Measurements from ENCODE around the gene MRRF.

Gene MRRF

DNA sequence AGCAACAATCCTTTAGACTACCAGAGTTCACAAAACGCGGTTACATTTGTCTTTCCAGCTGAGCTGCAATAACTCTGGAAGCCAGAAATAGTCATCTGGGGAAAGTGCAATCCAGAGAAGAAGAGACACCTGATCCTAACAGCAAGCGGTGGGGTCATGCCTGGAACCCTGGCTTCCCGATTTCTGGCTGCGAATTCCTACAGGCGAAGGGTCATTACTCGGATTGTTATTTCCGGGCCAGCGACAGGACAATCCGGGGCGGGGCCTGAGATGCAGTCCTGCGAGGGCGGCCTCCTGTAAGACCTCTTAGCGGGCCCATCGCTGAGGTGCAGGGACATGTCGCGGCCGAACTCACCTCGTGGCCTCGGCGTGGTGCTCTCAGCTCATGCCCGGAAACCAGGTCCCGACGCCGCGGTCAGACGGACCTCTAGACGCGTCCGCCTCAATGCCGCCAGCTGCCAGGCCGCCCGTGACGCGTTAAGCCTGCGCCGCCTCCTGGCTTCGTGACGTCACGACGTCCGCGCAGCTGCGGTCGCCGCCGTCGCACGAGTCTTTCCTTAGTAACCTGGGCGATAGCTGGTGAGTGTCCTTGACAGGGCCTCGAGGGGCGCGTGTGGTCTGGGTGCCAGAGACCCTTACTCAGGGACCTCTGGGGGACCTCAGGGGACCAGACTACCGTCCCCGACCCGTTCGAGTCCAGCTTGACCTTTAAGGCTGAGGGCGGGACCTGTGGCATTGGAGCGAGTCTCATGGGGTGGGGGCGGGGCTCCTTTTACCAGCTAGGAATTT, at the start of gene MRRF, which contains the start of gene RBM18:
TSS of gene MRRF (plus strand) at position 523 of the 789 bp plus-strand sequence. CDS start 6,010 bp downstream, outside the sequence.
TSS of gene RBM18 (minus strand) at position 481 of the 789 bp plus-strand sequence. CDS start 3,348 bp downstream, outside the sequence.
- DNase-seq (ENCODE audit: low spot score) = peak; percentile 95

DNA sequence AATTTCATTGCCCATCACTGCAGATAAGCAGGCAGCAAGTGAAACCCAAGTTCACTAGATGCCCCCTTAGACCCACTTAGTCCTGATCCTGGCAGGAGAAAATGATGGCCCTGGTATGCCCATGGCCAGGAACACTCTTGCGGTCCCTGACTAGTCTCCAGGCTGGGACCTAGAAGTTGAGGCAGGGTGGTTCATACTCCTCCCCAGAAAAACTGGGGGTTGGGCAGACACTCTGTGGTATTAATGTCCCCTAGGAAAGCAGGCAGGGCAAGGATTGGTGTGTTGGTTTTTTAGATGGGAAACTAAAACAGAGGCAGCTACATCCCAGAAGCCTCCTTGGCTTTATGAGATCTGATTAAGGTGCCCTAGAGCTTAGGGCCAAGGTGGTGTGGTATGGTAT, 49.0 kb upstream of the MRRF start:
- DNase-seq (ENCODE audit: low spot score) = no peak

- DNase-seq (ENCODE audit: low spot score) = no peak
Observed at GRCh38 chr9:122216138-122216797, 48.4 kb upstream of the MRRF start.

DNA sequence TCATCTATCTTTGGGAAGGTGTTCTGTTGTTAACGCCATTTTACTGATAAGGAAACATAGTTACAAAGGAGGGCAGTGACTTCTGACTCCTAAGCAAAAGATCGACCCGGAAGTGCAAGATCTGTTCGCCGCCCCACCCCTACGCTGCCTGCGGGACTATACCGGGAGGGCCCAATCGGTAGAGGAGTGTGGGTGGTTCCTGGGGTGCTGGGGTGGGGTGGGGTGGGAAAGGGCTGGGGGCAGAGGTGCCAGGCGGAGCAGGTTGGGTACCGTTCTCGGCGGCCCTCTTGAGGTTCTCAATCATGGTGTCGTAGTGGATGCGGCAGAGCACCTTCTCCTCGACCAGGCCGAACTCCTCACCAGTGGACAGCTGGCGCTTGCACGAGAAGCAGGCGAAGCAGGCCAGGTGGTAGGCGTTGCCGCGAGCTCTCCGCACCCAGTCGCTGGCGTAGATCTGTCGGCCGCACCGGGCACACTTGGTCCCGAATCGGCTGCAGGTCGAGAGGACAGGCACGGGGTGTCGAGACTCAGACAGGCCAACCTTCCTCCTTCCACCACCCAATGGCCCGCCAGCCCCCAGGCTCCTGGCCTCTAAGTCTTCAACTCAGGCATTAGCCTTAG, 47.8 kb upstream of the MRRF start:
- no peak for DNase-seq (ENCODE audit: low spot score)

DNA sequence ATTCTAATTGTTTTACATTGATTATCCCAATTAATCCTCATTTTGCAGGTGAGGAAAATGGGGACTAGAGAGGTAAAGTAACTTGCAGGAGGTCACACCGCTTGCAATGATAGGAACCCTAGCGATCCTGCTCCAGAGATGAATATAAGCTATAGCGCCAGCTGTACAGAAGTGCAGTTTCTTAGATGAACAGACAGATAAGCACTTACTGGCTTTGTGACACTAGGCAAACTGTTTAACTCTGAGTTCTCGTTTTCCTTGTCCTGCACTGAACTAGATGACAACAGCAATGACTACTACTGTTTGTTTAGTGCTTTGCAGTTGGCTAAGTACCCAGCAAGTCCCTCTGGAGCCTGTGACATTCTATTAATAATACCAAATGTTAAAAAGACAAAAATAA, 47.0 kb upstream of the MRRF start:
- DNase-seq (ENCODE audit: low spot score) = no peak

GRCh38 chr9:122218071-122218934, 46.4 kb upstream of the MRRF start:
- DNase-seq (ENCODE audit: low spot score) = no peak

GRCh38 chr9:122218935-122219855, 45.5 kb upstream of the MRRF start:
- no peak for DNase-seq (ENCODE audit: low spot score)

- no peak for DNase-seq (ENCODE audit: low spot score)
Observed at GRCh38 chr9:122219856-122220672, 44.6 kb upstream of the MRRF start.

DNA sequence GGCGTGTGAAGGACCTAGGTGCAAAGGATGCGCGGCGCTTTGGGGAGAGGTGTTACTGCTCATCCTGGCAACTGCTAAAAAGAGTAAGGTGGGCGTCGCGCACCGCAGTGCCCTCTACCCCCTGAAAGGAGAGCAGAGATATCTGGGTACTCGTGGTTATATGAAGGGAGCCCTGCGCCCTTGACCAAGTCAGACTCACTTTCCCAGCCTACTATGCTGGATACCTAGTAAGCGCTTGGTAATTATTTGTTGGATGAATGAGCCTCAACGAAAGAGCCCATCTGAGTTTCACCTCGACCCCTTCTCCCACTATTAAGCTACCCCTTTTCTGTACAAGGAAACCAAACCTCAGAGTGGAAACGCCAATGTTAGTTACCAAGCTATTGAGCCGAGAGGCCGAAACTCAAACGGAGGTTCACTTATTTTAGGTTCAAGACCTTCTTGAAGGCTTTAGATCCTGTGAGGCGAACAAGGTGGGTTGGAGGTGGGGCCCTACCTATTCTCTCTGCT, 44.0 kb upstream of the MRRF start:
- DNase-seq (ENCODE audit: low spot score) = no peak

- DNase-seq (ENCODE audit: low spot score) = no peak
Observed at GRCh38 chr9:122221183-122221811, 43.4 kb upstream of the MRRF start.

DNA sequence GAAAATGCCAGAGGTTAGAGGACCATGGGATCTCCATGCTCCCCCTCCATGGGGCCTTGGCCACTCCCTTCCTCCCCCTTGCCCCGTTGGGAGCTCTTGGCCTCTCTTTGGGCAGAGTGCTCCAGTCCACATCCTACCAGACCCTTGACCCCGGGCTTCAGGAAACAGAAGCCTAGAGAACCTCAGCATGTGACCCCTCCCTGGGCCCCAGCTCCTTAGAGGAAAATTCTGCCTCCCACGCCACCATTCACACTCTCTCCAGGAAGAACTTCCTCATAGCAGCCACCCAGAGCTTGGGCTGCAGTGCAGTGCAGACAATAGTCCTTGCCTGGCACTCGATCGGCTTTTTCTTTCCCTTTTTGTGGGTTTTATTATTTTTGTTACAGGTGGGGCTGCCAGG, 41.9 kb upstream of the MRRF start:
- DNase-seq (ENCODE audit: low spot score) = no peak

- no peak for DNase-seq (ENCODE audit: low spot score)
Observed at GRCh38 chr9:122223435-122223834, 41.2 kb upstream of the MRRF start.

DNA sequence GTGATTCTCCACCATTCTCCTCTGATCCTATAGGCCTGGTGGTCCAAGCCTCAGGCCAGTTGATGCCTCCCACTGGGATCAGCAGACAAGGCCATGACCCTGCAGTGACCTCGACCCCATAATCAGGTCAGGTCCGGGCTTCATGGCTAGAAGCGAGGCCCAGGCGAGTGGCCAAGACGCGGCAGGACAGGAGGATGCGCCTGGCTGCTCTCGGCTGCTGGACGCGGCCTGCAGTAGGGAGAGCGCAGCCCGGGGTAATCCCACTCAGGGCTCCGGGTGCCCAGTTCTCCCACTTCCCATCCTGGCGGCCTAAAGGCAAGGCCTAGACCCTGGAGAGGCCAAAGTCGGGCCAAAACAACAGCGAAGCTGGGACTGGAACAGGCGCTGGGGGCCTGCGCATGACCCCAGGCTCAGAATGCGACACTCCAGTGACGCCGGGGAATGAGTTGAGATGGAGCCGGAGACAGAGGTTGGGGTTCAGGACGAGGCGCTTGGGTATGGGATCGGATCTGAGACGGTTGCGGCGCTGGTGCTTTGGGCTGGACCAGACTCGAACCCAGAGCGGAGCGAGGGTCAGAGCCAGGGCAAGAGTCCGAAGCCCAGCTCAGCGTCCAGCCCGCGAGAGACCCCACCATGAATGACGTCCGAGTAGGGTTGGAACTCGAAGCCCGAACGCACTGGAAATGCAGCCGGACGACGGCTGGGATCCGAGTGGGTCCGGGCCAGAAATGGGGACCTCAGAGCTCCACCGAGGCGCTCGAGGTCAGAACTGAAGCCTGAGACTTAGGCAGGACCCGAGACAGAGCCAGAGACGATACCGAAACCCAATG, 39.2 kb upstream of the MRRF start:
- no peak for DNase-seq (ENCODE audit: low spot score)

- no peak for DNase-seq (ENCODE audit: low spot score)
Observed at GRCh38 chr9:122226142-122226757, 38.4 kb upstream of the MRRF start.

- no peak for DNase-seq (ENCODE audit: low spot score)
Observed at GRCh38 chr9:122226758-122227574, 37.7 kb upstream of the MRRF start.

DNA sequence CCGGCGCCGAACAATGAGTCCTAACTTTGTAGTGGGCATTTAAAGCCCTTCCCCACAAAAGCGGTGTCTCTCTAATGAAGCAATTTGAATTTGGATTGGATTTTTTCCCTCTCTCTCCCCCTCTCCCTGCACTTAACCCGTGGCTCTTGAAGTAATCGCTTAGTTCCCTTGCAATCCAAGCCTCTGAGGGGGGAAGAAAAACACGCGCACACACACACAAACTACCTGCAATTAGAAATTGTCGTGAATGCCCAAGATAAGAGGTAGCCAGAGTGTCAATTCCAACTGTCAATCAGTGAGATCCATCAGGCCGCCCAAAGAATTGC, 37.1 kb upstream of the MRRF start:
- no peak for DNase-seq (ENCODE audit: low spot score)

GRCh38 chr9:122228191-122228567, 36.5 kb upstream of the MRRF start:
- no peak for DNase-seq (ENCODE audit: low spot score)

All from Ammon's horn (tissue), 1 donor.